Measurements from ENCODE around the gene CTNNA2. TPM values are rescaled to one million over a fixed set of nuclear protein-coding genes. Genes with fewer than 3 reads are reported as not detected.

CTNNA2 gene
- total RNA-seq, 2 experiments from 2014 or later = not detected

DNA sequence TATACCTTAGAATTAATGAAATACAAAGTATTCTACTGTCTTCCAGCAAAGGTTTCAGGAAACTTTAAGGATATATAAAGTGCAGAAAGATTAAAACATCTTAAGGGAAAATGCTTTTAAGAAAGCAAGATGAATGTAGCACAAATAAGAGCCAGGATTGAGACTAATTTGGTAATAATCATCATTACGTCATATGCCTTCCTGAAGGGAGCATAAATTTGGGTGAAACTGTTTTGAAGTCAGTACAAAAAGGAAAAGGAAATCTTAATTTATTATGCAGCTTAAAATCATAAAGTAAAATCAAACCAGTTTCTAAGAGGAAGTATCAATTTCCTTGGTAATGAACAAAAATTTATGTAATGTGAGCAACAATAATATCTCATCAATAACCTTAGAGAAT lies 221.7 kb downstream of the CTNNA2 start:
- no peaks in the 10 kb centered on the region for H3K27me3 Mint-ChIP-seq
- ChIA-PET CTCF (no interaction called here), POLR2A (no interaction called here)
- no peaks in the 10 kb centered on the region for H3K9me3 Mint-ChIP-seq
- H3K4me3 Mint-ChIP-seq = no peak overlapping the region
- no peak for DNase-seq
- H3K27ac Mint-ChIP-seq = no peak overlapping the region
- H3K36me3 Mint-ChIP-seq (ENCODE audit: low read depth) = no peaks in the 10 kb centered on the region
- H3K4me1 Mint-ChIP-seq = no peaks in the 10 kb centered on the region

DNA sequence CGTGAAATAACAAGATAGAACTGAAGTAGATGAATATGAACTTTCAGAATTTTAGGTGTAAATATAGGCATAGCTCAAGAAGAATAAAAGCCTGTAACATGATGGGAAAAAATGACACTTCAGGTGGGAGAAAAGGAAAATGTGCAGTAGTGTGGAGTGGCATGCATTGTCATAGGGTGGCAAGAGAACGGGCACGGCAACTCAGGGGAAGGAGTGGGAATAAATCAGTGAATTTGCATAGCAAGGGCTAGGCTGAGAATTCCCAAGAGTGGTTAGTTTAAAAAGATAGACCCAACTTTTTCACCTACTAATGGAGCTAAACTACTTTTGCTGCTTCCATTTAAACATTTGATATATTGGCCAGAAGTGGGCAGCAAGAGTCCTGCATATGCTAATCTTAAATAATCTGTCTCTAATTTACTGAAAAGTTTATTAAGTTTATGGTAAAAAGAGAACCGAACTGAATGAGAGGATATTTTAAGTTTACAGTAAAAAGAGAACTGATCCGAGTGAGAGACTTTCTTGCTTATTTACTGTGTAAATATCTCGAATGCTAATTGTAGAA lies 228.1 kb downstream of the CTNNA2 start:
- no peaks in the 10 kb centered on the region for H3K4me1 Mint-ChIP-seq
- CTCF ChIA-PET = no interaction called here
- no peaks in the 10 kb centered on the region for H3K27me3 Mint-ChIP-seq
- H3K36me3 Mint-ChIP-seq (ENCODE audit: low read depth) = no peaks in the 10 kb centered on the region
- DNase-seq = no peak
- H3K9me3 Mint-ChIP-seq = peaks cover 3% of the 10 kb centered on the region
- POLR2A ChIA-PET = no interaction called here
- no peak overlapping the region for H3K27ac Mint-ChIP-seq
- no peak overlapping the region for H3K4me3 Mint-ChIP-seq

DNA sequence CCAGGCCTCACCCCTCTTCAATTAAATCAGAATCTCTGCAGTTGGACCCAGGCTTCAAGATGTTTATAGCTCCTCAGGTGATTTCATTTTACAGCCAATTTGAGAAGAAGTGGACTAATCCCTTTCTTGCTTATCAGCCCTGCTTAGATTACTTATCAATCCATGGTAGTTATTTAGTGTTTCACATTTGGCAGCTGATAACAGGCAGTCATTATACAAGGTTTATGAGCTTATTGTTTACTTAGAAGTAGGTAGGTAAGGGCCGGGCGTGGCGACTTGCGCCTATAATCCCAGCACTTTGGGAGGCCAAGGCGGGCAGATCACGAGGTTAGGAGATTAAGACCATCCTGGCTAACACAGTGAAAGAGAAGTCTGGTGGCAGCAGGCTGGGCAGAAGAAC lies 237.5 kb downstream of the CTNNA2 start:
- Mint-ChIP-seq H3K36me3 (ENCODE audit: low read depth) (no peaks in the 10 kb centered on the region), H3K4me3 (no peak overlapping the region), H3K9me3 (peaks cover 3% of the 10 kb centered on the region), H3K27ac (no peak overlapping the region), H3K27me3 (no peaks in the 10 kb centered on the region), H3K4me1 (no peaks in the 10 kb centered on the region)
- CTCF ChIA-PET = no interaction called here
- DNase-seq = no peak
- POLR2A ChIA-PET = no interaction called here

DNA sequence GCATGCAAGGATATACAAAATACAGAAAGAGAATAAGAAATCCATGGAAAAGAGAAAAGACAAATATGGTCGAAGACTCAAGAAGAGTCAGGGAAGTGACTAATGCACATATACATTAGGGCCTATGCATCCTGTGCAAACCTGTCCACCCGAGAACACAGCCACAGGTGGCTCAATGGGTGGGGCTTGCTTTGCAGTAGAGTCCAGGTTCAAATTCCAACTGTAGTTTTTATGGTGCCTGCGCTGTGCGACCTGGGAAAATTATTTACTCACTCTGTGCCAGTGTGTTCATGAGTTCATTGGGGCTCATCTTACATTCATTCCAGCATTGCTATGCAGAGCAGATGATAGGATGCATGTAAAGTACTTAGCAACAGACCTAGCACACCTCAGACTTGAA lies 244.7 kb downstream of the CTNNA2 start:
- POLR2A ChIA-PET = no interaction called here
- Mint-ChIP-seq H3K27me3 (no peaks in the 10 kb centered on the region), H3K9me3 (peaks cover 3% of the 10 kb centered on the region), H3K36me3 (ENCODE audit: low read depth) (no peaks in the 10 kb centered on the region), H3K27ac (no peak overlapping the region), H3K4me1 (no peaks in the 10 kb centered on the region), H3K4me3 (no peak overlapping the region)
- CTCF ChIA-PET = no interaction called here
- DNase-seq = no peak

DNA sequence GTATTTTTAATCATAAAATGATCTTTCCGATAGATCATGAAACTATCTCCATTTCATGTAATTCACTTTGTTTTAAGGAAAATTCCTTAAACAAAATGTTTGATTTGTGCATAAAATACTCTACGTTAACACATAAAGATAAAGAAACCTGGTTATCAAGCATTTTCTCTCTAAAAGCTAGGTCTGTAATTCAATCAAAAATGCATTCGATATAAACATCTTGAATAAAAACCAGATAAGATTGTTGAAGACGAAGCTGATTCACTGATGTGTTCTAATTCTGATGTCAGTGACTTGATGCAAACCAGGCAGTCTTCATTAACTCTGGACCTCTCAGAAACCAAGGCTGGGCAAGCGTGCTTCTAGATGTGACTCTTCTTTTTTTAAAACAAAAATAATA lies 245.2 kb downstream of the CTNNA2 start:
- ChIA-PET CTCF (no interaction called here), POLR2A (no interaction called here)
- Mint-ChIP-seq H3K4me3 (no peak overlapping the region), H3K27ac (no peak overlapping the region), H3K9me3 (peaks cover 3% of the 10 kb centered on the region), H3K36me3 (ENCODE audit: low read depth) (no peaks in the 10 kb centered on the region), H3K27me3 (no peaks in the 10 kb centered on the region), H3K4me1 (no peaks in the 10 kb centered on the region)
- no peak for DNase-seq

DNA sequence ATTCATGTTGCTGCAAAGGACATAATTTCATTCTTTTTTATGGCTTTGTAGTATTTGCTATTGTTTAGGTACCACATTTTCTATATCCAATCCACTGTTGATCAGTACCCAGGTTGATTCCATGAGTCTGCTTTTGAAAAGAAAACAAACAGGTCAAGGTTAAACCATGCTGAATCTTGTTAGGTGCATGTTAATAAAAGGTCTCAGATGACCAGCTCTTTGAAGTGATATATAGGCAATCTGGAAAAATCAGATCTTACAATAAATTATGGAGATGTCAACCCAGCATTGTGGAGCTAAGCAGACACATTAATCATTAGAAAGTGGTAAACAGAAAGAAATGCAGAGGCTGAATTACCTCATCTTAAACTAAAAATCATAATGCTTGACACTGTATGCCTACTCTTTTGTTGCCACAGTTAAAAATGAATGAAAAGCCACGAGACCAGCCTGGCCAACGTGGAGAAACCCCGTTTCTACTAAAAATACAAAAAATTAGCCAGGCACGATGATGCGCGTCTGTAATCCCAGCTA lies 246.0 kb downstream of the CTNNA2 start:
- ChIA-PET POLR2A (no interaction called here), CTCF (no interaction called here)
- H3K27ac Mint-ChIP-seq = no peak overlapping the region
- H3K4me3 Mint-ChIP-seq = no peak overlapping the region
- no peaks in the 10 kb centered on the region for H3K9me3 Mint-ChIP-seq
- H3K36me3 Mint-ChIP-seq (ENCODE audit: low read depth) = no peaks in the 10 kb centered on the region
- no peaks in the 10 kb centered on the region for H3K27me3 Mint-ChIP-seq
- no peaks in the 10 kb centered on the region for H3K4me1 Mint-ChIP-seq
- DNase-seq = no peak

DNA sequence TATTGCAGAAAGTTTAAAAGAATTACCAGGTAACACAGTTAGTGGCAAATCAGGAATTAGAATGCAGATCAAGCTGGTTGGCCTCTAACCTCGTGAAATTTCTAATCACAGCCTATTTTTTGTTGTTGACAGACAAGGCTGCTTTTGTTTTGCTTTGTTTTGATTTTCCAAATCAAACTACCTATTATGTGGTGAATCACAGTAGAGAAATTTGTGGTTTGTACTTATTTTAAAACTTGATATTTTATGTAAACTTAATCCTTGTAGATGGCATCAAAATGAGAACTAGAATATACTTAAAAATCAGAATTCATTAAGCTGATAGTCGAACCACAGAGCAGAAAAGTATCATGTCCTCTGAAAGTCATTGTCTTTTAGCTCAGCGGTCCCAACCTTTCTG lies 258.1 kb downstream of the CTNNA2 start:
- H3K4me3 Mint-ChIP-seq = no peak overlapping the region
- ChIA-PET POLR2A (no interaction called here), CTCF (no interaction called here)
- H3K9me3 Mint-ChIP-seq = no peaks in the 10 kb centered on the region
- H3K4me1 Mint-ChIP-seq = no peaks in the 10 kb centered on the region
- DNase-seq = no peak
- H3K27ac Mint-ChIP-seq = no peak overlapping the region
- H3K36me3 Mint-ChIP-seq (ENCODE audit: low read depth) = no peaks in the 10 kb centered on the region
- H3K27me3 Mint-ChIP-seq = no peaks in the 10 kb centered on the region

DNA sequence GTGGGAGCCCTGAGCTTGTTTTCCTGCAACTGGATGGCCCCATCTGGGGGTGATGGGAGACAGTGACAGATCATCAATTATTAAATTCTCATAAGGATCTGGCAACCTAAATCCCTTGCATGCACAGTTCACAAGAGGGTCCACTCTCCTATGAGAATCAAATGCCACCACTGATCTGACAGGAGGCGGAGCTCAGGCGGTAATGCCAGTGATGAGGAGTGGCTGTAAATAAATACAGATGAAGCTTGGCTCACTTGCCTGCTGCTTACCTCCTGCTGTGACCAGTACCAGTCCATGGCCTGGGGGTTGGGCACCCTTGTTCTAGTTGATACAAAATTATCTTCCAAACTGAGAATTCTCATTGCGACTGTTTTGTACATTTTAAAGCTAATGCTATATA lies 258.6 kb downstream of the CTNNA2 start:
- H3K27ac Mint-ChIP-seq = no peak overlapping the region
- ChIA-PET CTCF (no interaction called here), POLR2A (no interaction called here)
- no peak for DNase-seq
- no peaks in the 10 kb centered on the region for H3K36me3 Mint-ChIP-seq (ENCODE audit: low read depth)
- H3K27me3 Mint-ChIP-seq = no peaks in the 10 kb centered on the region
- no peaks in the 10 kb centered on the region for H3K4me1 Mint-ChIP-seq
- no peaks in the 10 kb centered on the region for H3K9me3 Mint-ChIP-seq
- no peak overlapping the region for H3K4me3 Mint-ChIP-seq

DNA sequence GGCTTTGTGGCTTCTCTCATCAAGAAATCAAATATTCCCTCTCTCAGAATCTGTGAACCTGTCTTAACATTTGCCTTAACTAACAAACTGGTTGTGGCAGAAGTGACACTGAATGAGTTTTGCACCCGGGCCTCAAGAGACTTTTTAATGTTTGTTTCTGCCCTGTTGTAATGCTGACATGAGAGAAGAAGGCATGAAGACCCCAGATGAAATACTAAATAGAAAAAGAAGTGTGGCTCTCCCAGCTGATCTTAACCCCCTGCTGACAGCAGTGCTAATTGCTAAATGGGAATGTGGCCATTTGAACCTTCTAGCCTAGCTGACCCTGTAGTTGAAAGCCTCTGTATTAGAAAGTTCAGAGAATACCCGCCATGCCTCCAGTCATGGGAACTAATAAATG lies 261.2 kb downstream of the CTNNA2 start:
- Mint-ChIP-seq H3K36me3 (ENCODE audit: low read depth) (no peaks in the 10 kb centered on the region), H3K27me3 (no peaks in the 10 kb centered on the region)

DNA sequence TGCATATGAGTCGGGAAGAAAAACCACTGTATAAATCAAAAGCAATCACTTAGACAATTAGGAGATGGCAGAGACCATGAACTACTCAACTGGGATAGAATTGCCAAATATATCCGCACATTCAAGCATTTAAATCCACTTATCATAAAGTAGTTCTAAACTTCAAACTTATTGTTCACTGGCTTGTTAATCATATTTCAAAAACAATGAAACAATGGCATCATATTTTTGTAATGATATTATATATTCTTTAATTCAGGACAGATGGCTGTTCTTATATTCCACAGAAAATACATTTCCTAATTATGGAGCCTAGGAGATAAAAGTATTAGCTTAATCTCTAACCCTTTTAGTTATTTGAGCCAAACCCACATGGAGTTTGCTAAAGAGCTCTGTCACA lies 263.6 kb downstream of the CTNNA2 start:
- Mint-ChIP-seq H3K27ac (no peak overlapping the region), H3K9me3 (no peaks in the 10 kb centered on the region), H3K27me3 (no peaks in the 10 kb centered on the region), H3K4me3 (no peak overlapping the region), H3K4me1 (no peaks in the 10 kb centered on the region), H3K36me3 (ENCODE audit: low read depth) (no peaks in the 10 kb centered on the region)
- CTCF ChIA-PET = no interaction called here
- DNase-seq = no peak
- POLR2A ChIA-PET = no interaction called here

More for the DNA sequence above, 261.2 kb downstream of the CTNNA2 start:
- H3K9me3 Mint-ChIP-seq = no peaks in the 10 kb centered on the region
- no peak overlapping the region for H3K4me3 Mint-ChIP-seq
- no peaks in the 10 kb centered on the region for H3K4me1 Mint-ChIP-seq
- ChIA-PET CTCF (no interaction called here), POLR2A (no interaction called here)
- no peak overlapping the region for H3K27ac Mint-ChIP-seq
- DNase-seq = no peak

DNA sequence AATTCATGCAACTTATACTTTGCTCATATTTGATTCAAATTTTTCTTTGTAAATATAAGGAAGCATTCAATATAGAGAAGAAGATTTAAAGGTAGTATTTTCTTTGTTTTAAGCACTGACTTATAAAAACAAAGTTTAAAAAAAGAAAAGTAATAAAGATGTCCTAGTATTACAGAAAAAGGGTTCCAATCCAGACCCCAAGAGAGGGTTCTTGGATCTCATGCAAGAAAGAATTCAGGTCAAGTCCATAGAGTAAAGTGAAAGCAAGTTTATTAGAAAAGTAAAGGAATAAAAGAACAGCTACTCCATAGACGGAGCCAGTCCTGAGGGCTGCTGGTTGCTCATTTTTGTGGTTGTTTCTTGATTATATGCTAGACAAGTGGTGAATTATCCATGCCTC lies 267.9 kb downstream of the CTNNA2 start:
- no peaks in the 10 kb centered on the region for H3K27me3 Mint-ChIP-seq
- no peaks in the 10 kb centered on the region for H3K36me3 Mint-ChIP-seq (ENCODE audit: low read depth)
- H3K27ac Mint-ChIP-seq = no peak overlapping the region
- peaks cover 3% of the 10 kb centered on the region for H3K9me3 Mint-ChIP-seq
- CTCF ChIA-PET = no interaction called here
- DNase-seq = no peak
- H3K4me1 Mint-ChIP-seq = no peaks in the 10 kb centered on the region
- H3K4me3 Mint-ChIP-seq = no peak overlapping the region
- POLR2A ChIA-PET = no interaction called here

DNA sequence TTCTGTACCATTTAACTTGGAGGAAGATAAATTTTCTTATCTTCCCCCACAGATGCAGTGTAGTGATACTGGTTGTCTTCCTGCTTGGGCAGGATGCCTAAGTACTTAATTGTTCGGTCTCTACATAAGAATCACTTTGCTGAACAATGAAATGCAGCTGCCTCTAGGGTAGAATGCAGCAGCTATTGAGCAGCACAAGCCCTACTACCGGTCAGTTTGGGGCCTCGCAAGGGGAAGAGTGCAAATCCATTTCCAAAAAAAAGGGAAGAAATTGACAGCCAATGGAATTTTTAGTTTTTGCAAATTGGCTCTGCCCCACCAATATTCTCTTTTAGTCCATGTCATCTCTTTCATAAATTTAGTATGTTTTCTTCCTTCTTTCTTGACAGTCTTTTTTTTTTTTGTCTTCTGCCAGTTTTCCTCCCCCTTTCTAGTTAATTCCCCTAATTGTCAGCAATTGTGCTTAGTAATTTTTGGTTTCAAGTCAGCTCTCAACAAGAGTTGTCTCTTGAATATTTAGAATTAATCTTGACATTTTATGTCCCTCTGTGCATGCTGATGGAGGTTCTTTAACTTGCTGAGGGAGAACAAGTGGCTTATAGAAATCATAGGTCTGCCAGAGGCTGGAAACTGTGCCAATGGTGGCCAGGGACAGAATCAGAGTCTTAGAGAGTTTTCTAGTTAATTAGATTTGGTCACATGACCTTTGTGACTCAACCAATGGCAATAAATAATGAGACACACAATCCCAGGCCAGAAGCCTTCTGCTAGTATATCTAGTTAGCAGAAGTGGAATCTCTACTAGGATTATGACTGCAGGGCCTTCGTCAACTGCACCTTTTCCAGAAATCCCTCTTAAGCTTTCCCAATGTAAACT lies 270.0 kb downstream of the CTNNA2 start:
- CTCF ChIA-PET = no interaction called here
- Mint-ChIP-seq H3K4me3 (no peak overlapping the region), H3K27me3 (no peaks in the 10 kb centered on the region)

DNA sequence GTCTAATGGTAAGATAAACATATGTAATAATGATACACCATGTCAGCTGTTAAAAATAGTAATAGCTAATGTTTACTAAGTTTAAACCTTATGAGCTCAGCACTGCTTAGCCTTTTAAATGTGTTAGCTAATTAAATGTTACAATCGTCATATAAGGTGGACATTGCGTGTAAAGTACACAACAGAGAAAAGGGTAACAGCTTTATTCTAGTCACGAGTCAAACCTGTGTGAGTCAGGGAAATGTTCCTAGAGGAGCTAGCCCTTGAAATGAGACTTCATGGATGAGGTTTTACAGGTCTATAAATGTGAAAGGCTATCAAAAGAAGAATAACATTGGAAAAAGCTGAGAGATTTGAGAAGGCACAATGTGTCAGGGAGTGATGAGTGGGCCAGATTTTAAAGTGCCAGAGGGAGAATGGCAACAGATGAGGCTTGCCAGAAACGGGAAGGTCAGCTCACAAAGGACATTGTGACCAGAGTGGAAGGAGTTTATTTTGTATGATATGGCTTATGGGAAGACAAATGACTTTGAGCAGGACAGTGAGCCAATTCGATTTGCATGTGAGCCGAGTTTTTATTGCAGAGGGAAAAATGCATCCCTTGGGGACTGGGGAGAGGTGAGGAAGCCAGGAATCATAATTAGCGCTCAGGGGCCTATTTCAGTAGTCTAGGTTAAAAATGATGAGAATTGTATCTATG lies 276.3 kb downstream of the CTNNA2 start:
- CTCF ChIA-PET = no interaction called here
- no peaks in the 10 kb centered on the region for H3K4me1 Mint-ChIP-seq
- no peaks in the 10 kb centered on the region for H3K36me3 Mint-ChIP-seq (ENCODE audit: low read depth)
- DNase-seq = no peak
- POLR2A ChIA-PET = no interaction called here
- no peaks in the 10 kb centered on the region for H3K9me3 Mint-ChIP-seq
- H3K4me3 Mint-ChIP-seq = no peak overlapping the region
- no peaks in the 10 kb centered on the region for H3K27me3 Mint-ChIP-seq
- no peak overlapping the region for H3K27ac Mint-ChIP-seq

More for the DNA sequence above, 270.0 kb downstream of the CTNNA2 start:
- H3K4me1 Mint-ChIP-seq = no peaks in the 10 kb centered on the region
- DNase-seq = no peak
- peaks cover 3% of the 10 kb centered on the region for H3K9me3 Mint-ChIP-seq
- H3K36me3 Mint-ChIP-seq (ENCODE audit: low read depth) = no peaks in the 10 kb centered on the region
- POLR2A ChIA-PET = no interaction called here
- no peak overlapping the region for H3K27ac Mint-ChIP-seq
